Endothelial cell of umbilical vein (primary cell): ENCODE measurements around the gene TSPO. TPM values are rescaled to one million over a fixed set of nuclear protein-coding genes. Genes with fewer than 3 reads are reported as not detected.

Experiments
- BruUV-seq: library from RNA; stranded (reverse); fragments of 400-500 nt; replicated peaks from 2 replicates; lab custom pipeline; 2021; lab: Mats Ljungman, UMichigan
- CTCF ChIA-PET: fragments of 300-600, 350-600 bp; sonication (Branson Sonifier 250); formaldehyde crosslinking; loops from one replicate; lab custom pipeline; 2021; ENCODE audit warnings: antibody characterized with exemption, inconsistent platforms; lab: Charles Lee
- POLR2A ChIA-PET: fragments of 300-600, 350-600 bp; sonication (Branson Sonifier 250); formaldehyde crosslinking; loops from one replicate; lab custom pipeline; 2021; ENCODE audit warnings: antibody characterized with exemption, inconsistent platforms; lab: Charles Lee
- DNase-seq: peaks from one replicate; pipeline ENCODE4 v3.0.0-alpha.2; 2011; ENCODE audit warnings: low read depth, low spot score
- FAIRE-seq: peaks from 2 replicates; lab custom pipeline; 2011; peaks lifted over from hg19 to GRCh38; lab: Jason Lieb, UNC
- H2AFZ ChIP-seq: 2 replicates; pipeline ENCODE4 v1.6.0; 2012; ENCODE audit warnings: low read depth, low read length, control low read depth, inconsistent platforms
- H3K27ac ChIP-seq: 2 replicates; pipeline ENCODE4 v1.5.1; 2011; ENCODE audit warnings: low read depth, mild to moderate bottlenecking, control low read depth, low read length, moderate library complexity; ENCODE audit not compliant: insufficient read depth
- H3K27me3 ChIP-seq, 2 experiments: 2 replicates each; pipeline versions ENCODE4 v1.6.0 to v1.6.1; 2011; ENCODE audit warnings: low read length in 2 of 2, mixed read lengths in 1 of 2; ENCODE audit not compliant: control insufficient read depth in 2 of 2, insufficient read depth in 2 of 2
- H3K36me3 ChIP-seq, 2 experiments: 2 replicates in 1 of 2; 3 replicates in 1 of 2; pipeline ENCODE4 v1.5.1; 2011; ENCODE audit warnings: low read length in 2 of 2, mild to moderate bottlenecking in 1 of 2, moderate library complexity in 1 of 2; ENCODE audit not compliant: control insufficient read depth in 2 of 2, insufficient read depth in 2 of 2; ENCODE audit errors: extremely low read depth in 1 of 2
- H3K4me1 ChIP-seq: 3 replicates; pipeline ENCODE4 v1.5.1; 2011; ENCODE audit warnings: mild to moderate bottlenecking, low read length; ENCODE audit not compliant: control insufficient read depth, insufficient read depth; ENCODE audit errors: extremely low read depth
- H3K4me2 ChIP-seq: 2 replicates; pipeline ENCODE4 v1.6.1; 2011; ENCODE audit warnings: low read length, control low read depth, mixed read lengths; ENCODE audit not compliant: insufficient read depth
- H3K4me3 ChIP-seq, 3 experiments: fragments of 200-600 bp in 1 of 3; sonication (generic), shearing (Covaris generic) in 1 of 3; replicated peaks in 1 of 3; 2 replicates each; pipeline ENCODE4 v1.5.1; 2011 to 2016; ENCODE audit warnings: control low read depth in 3 of 3, low read length in 3 of 3, mild to moderate bottlenecking in 2 of 3, inconsistent platforms in 1 of 3, low read depth in 1 of 3, moderate library complexity in 1 of 3; ENCODE audit not compliant: insufficient read depth in 1 of 3
- H3K79me2 ChIP-seq: 2 replicates; pipeline ENCODE4 v1.6.0; 2012; ENCODE audit warnings: low read length, inconsistent platforms; ENCODE audit not compliant: control insufficient read depth, insufficient read depth
- H3K9ac ChIP-seq: replicated peaks from 2 replicates; pipeline ENCODE3; 2011; ENCODE audit warnings: low read length, control low read depth; ENCODE audit not compliant: insufficient read depth; ENCODE audit errors: extremely low read depth
- H3K9me1 ChIP-seq: replicated peaks from 3 replicates; pipeline ENCODE4 v1.6.0; 2011; ENCODE audit warnings: mild to moderate bottlenecking, low read length; ENCODE audit not compliant: control insufficient read depth, insufficient read depth; ENCODE audit errors: extremely low read depth
- H3K9me3 ChIP-seq: replicated peaks from 2 replicates; pipeline ENCODE4 v1.5.1; 2012; ENCODE audit warnings: low read length, inconsistent platforms; ENCODE audit not compliant: control insufficient read depth, insufficient read depth
- H4K20me1 ChIP-seq: replicated peaks from 2 replicates; pipeline ENCODE3; 2011; ENCODE audit warnings: mild to moderate bottlenecking, low read length; ENCODE audit not compliant: control insufficient read depth, insufficient read depth; ENCODE audit errors: extremely low read depth
- EZH2 ChIP-seq: IDR thresholded peaks from 2 replicates; pipeline ENCODE4 v1.6.1; 2012; ENCODE audit warnings: borderline replicate concordance, low read depth, mild to moderate bottlenecking, moderate library complexity, low read length, inconsistent platforms; ENCODE audit not compliant: severe bottlenecking
- FOS ChIP-seq: IDR thresholded peaks from 2 replicates; pipeline ENCODE4 v1.6.1; 2011; ENCODE audit warnings: mild to moderate bottlenecking, low read length, moderate library complexity, borderline replicate concordance; ENCODE audit not compliant: insufficient read depth
- GATA2 ChIP-seq: IDR thresholded peaks from 2 replicates; pipeline ENCODE4 v1.7.0; 2011; ENCODE audit warnings: low read depth, mild to moderate bottlenecking, moderate library complexity, mixed read lengths, low read length; ENCODE audit not compliant: insufficient read length, insufficient read depth
- JUN ChIP-seq: IDR thresholded peaks from 2 replicates; pipeline ENCODE4 v1.6.1; 2011; ENCODE audit warnings: borderline replicate concordance, low read depth; ENCODE audit not compliant: insufficient read length, insufficient read depth
- MYC ChIP-seq: IDR thresholded peaks from one replicate; pipeline ENCODE4 v1.6.1; 2011; ENCODE audit warnings: mild to moderate bottlenecking, low read depth, low read length
- POLR2A ChIP-seq: IDR thresholded peaks from 2 replicates; pipeline ENCODE4 v1.6.1; 2012; ENCODE audit warnings: low read depth, mild to moderate bottlenecking, control low read depth, low read length
- POLR2AphosphoS5 ChIP-seq: IDR thresholded peaks from 2 replicates; pipeline ENCODE4 v1.6.1; 2012; ENCODE audit warnings: low read depth, mild to moderate bottlenecking, control low read depth, low read length, moderate library complexity; ENCODE audit not compliant: insufficient read depth
- dilution Hi-C: fragments of 300-500 bp; cut with MboI; formaldehyde crosslinking; loops from one replicate; pipeline ENCODE4 v1.15.0; 2019; ENCODE audit warnings: low sequenced_read_pairs; ENCODE audit not compliant: extremely low pct_ligation_motif_present
- intact Hi-C: fragments of 100-400 bp; cut with micrococcal nuclease; formaldehyde crosslinking; loops from one replicate; pipeline ENCODE4 v1.10.0; 2022
- polyA plus RNA-seq, 4 experiments: library from polyadenylated mRNA; depleted of rRNA in 3 of 4; stranded (reverse) in 3 of 4; unstranded in 1 of 4; fragments of >200 nt; gene quantifications; 2 replicates each; pipeline versions ENCODE4 v1.2.1 to v1.2.3, GENCODE V29; 2011 to 2012; ENCODE audit warnings: missing spikeins in 1 of 4
- total RNA-seq: library from RNA; stranded (reverse); gene quantifications from 2 replicates; pipeline ENCODE4 v1.2.3, GENCODE V29; 2021
- TF ChIP-seq, protein P1 (sequence below): IDR thresholded peaks from 2 replicates; pipeline ENCODE4 v1.6.1; 2011; ENCODE audit not compliant: insufficient read depth, insufficient read length
- TF ChIP-seq, protein P2 (sequence below), 2 donors: IDR thresholded peaks; 1 replicate in 1 of 2; 2 replicates in 1 of 2; pipeline ENCODE4 v1.5.1; 2011; ENCODE audit warnings: low read length in 2 of 2, mild to moderate bottlenecking in 2 of 2, moderate library complexity in 2 of 2, control low read depth in 1 of 2, inconsistent platforms in 1 of 2, low read depth in 1 of 2; ENCODE audit not compliant: insufficient read depth in 1 of 2; ENCODE audit errors: extremely low read depth in 1 of 2

Gene TSPO
- total and polyA plus RNA-seq, 2 donors (not counting 3 experiments of a cell fraction or from before 2014, with no cell fraction given), result 328 to 720 TPM

DNA sequence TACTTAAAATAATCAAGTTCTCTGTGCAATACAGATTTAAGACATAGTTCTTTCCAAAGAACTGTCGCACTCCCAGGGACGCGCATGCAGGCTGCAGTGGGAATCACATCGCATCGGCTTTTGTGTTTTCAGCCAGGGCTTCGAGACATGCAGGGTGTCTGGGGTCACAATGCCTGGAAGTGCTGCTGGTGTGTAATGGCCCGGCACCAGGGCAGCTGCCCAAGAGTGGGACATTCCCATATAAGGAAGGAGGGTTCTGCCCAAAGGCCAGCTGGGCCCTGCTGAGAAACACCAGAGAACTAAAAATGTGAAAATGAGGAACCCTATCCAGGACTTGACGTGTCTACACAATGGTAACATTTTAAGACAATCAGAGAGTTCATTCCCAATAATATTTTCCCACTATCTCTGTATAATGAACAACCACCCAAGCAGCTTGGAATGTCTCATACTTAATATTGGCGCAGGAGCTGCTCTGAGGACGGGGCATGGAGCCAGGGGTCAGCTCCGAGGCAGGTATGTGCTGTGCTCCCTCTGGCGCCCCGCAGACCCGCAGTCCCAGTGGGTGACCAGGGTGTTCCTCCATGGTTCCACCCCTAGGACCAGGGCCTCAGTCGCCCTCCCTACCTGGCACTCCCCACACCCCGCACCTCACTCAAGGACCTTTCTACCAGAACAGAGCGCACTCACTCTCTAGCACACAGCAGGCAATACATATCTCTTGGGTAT is 19.4 kb upstream of the TSPO start:
- no TSS peak for BruUV-seq
- Histone ChIP-seq H3K27me3 (no peaks in the 10 kb centered on the region), H3K27ac (no peak overlapping the region), H3K9me1 (no peaks in the 10 kb centered on the region), H3K9me3 (no peaks in the 10 kb centered on the region), H3K4me3 (no peak overlapping the region), H3K9ac (no peak overlapping the region), H3K36me3 (peaks cover 0 to 19% of the 10 kb centered on the region in 2 experiments), H4K20me1 (no peaks in the 10 kb centered on the region), H3K4me2 (no peak overlapping the region), H2AFZ (no peak overlapping the region), H3K4me1 (peaks cover 3% of the 10 kb centered on the region), H3K79me2 (no peaks in the 10 kb centered on the region)
- TF ChIP-seq POLR2AphosphoS5 (no peak), MYC (no peak), GATA2 (no peak), JUN (no peak), EZH2 (no peak), POLR2A (no peak), FOS (no peak)
- TF ChIP-seq, protein P1, sequence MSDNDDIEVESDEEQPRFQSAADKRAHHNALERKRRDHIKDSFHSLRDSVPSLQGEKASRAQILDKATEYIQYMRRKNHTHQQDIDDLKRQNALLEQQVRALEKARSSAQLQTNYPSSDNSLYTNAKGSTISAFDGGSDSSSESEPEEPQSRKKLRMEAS, result no peak
- TF ChIP-seq, protein P2, sequence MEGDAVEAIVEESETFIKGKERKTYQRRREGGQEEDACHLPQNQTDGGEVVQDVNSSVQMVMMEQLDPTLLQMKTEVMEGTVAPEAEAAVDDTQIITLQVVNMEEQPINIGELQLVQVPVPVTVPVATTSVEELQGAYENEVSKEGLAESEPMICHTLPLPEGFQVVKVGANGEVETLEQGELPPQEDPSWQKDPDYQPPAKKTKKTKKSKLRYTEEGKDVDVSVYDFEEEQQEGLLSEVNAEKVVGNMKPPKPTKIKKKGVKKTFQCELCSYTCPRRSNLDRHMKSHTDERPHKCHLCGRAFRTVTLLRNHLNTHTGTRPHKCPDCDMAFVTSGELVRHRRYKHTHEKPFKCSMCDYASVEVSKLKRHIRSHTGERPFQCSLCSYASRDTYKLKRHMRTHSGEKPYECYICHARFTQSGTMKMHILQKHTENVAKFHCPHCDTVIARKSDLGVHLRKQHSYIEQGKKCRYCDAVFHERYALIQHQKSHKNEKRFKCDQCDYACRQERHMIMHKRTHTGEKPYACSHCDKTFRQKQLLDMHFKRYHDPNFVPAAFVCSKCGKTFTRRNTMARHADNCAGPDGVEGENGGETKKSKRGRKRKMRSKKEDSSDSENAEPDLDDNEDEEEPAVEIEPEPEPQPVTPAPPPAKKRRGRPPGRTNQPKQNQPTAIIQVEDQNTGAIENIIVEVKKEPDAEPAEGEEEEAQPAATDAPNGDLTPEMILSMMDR (IDR thresholded peaks at IDR 0.05; ENCODE audit: extremely low read depth in 1 of 2, insufficient read depth in 1 of 2, low read depth in 1 of 2, low read length in 2 of 2), result no peak
- FAIRE-seq, result no peak
- ChIA-PET CTCF (no interaction called here), POLR2A (no interaction called here)
- intact Hi-C loops (no loop called here), dilution Hi-C loops (no loop called here)
- peak; percentile 23 for DNase-seq
